Hematopoietic multipotent progenitor cell (in vitro differentiated cells): Measurements from ENCODE around the gene PGP. TPM values are rescaled to one million over a fixed set of nuclear protein-coding genes. Genes with fewer than 3 reads are reported as not detected.

ENCODE experiments used
- DNase-seq, 3 donors: peaks; one replicate each; pipeline ENCODE4 v3.0.0-alpha.2; 2011 to 2015; ENCODE audit warnings: low read depth in 2 of 3, low spot score in 2 of 3
- total RNA-seq: library from RNA; depleted of rRNA; stranded (reverse); fragments of >200 nt; gene quantifications from one replicate; pipeline ENCODE4 v1.2.3, GENCODE V29; 2012

PGP gene
- total RNA-seq, 1 donor, result 12.9 TPM

- DNase-seq, result no peak
Measured at GRCh38 chr16:2226245-2226793, 11.7 kb upstream of the PGP start.

- peak in 2 of 3 donors; percentile 28 to 29 for DNase-seq
Measured at GRCh38 chr16:2223942-2224486, 9.4 kb upstream of the PGP start.

GRCh38 chr16:2223221-2223941 is 8.7 kb upstream of the PGP start, which contains the start of gene E4F1:
TSS of gene E4F1 (plus strand) at chr16:2223591. CDS start at chr16:2223614, 23 bp downstream.
- peak; percentile 95 to 100 (median 99) for DNase-seq

- no peak for DNase-seq
Measured at GRCh38 chr16:2216330-2216729, 1.7 kb upstream of the PGP start.

GRCh38 chr16:2213817-2214718 is 572 bp downstream of the PGP start:
- DNase-seq, result peak in 1 of 3 donors; percentile 42

GRCh38 chr16:2212362-2213324 is 2.0 kb downstream of the PGP start:
- DNase-seq, result no peak

- DNase-seq, result no peak
Measured at GRCh38 chr16:2211923-2212347, 2.7 kb downstream of the PGP start.

GRCh38 chr16:2210386-2211365 is 4.0 kb downstream of the PGP start, which contains the start of gene BRICD5:
TSS of gene BRICD5 (minus strand) at chr16:2210863. CDS start at chr16:2210833, 30 bp downstream.
- DNase-seq, result no peak

GRCh38 chr16:2210009-2210332 is 4.7 kb downstream of the PGP start:
- DNase-seq, result no peak

GRCh38 chr16:2209258-2210008 is 5.2 kb downstream of the PGP start:
- DNase-seq, result no peak

- DNase-seq, result no peak
Measured at GRCh38 chr16:2208772-2209171, 5.9 kb downstream of the PGP start.

- DNase-seq, result no peak
Measured at GRCh38 chr16:2208308-2208707, 6.3 kb downstream of the PGP start.

GRCh38 chr16:2207872-2208271 is 6.8 kb downstream of the PGP start:
- DNase-seq, result no peak

GRCh38 chr16:2206780-2207433 is 7.7 kb downstream of the PGP start:
- DNase-seq, result no peak

- no peak for DNase-seq
Measured at GRCh38 chr16:2206420-2206779, 8.2 kb downstream of the PGP start.

GRCh38 chr16:2205967-2206313 is 8.7 kb downstream of the PGP start:
- no peak for DNase-seq

GRCh38 chr16:2205104-2205966 is 9.3 kb downstream of the PGP start, which contains the start of gene MLST8:
TSS of gene MLST8 (plus strand) at chr16:2205454. CDS start at chr16:2206086, 632 bp downstream.
- peak; percentile 91 to 97 (median 91) for DNase-seq
